IMR-90 (cell line): ENCODE data around the gene ADH1A. TPM values are rescaled to one million over a fixed set of nuclear protein-coding genes. Genes with fewer than 3 reads are reported as not detected.

ENCODE experiments used
- ATAC-seq: fragments of 200-7000 bp; cut with Tn5 transposase; 2 replicates; pipeline ENCODE4 v1.9.1; 2020; ENCODE audit warnings: low read depth, mild to moderate bottlenecking, moderate library complexity
- BruUV-seq: library from RNA; stranded (reverse); fragments of 400-500 nt; replicated peaks from 2 replicates; lab custom pipeline; 2021; lab: Mats Ljungman, UMichigan
- CTCF ChIA-PET: fragments of 300-600 bp; formaldehyde crosslinking; extraction: SDS; loops from one replicate; lab custom pipeline; 2021; ENCODE audit warnings: antibody characterized with exemption; lab: Yijun Ruan, JAX
- POLR2A ChIA-PET: fragments of 300-600 bp; sonication (Branson Sonifier 250); formaldehyde crosslinking; loops from one replicate; lab custom pipeline; 2022; ENCODE audit warnings: antibody characterized with exemption; ENCODE audit not compliant: unreplicated experiment; lab: Charles Lee
- DNase-seq: peaks from one replicate; pipeline ENCODE4 v3.0.0; 2013
- H2AFZ ChIP-seq: replicated peaks from 2 replicates; pipeline ENCODE3; 2013; ENCODE audit warnings: low read length, mild to moderate bottlenecking; ENCODE audit not compliant: poor library complexity
- H2AK5ac ChIP-seq: 2 replicates; pipeline ENCODE4 v1.6.1; 2013; ENCODE audit warnings: low read depth, low read length, inconsistent platforms
- H2AK9ac ChIP-seq: replicated peaks from 2 replicates; pipeline ENCODE3; 2013; ENCODE audit warnings: mild to moderate bottlenecking, low read depth, low read length, moderate library complexity; ENCODE audit not compliant: poor library complexity
- H2BK120ac ChIP-seq: 2 replicates; pipeline ENCODE4 v1.6.1; 2013; ENCODE audit warnings: low read depth, low read length, inconsistent platforms
- H2BK15ac ChIP-seq: 3 replicates; pipeline ENCODE4 v1.6.1; 2013; ENCODE audit warnings: low read depth, low read length, inconsistent platforms
- H2BK20ac ChIP-seq: 2 replicates; pipeline ENCODE4 v1.6.1; 2013; ENCODE audit warnings: low read depth, mild to moderate bottlenecking, inconsistent platforms, low read length, moderate library complexity
- H2BK5ac ChIP-seq: 2 replicates; pipeline ENCODE4 v1.6.1; 2013; ENCODE audit warnings: mild to moderate bottlenecking, low read depth, low read length, inconsistent platforms; ENCODE audit not compliant: poor library complexity, severe bottlenecking
- H3K14ac ChIP-seq: replicated peaks from 2 replicates; pipeline ENCODE4 v1.6.1; 2013; ENCODE audit warnings: low read depth, low read length, inconsistent platforms
- H3K18ac ChIP-seq: 2 replicates; pipeline ENCODE4 v1.6.1; 2013; ENCODE audit warnings: low read depth, low read length, control low read depth
- H3K23ac ChIP-seq: 2 replicates; pipeline ENCODE4 v1.6.1; 2013; ENCODE audit warnings: low read depth, low read length, inconsistent platforms
- H3K27ac ChIP-seq: 2 replicates; pipeline ENCODE4 v1.5.1; 2013; ENCODE audit warnings: mild to moderate bottlenecking, control low read depth, low read length; ENCODE audit not compliant: insufficient read depth
- H3K27me3 ChIP-seq: 2 replicates; pipeline ENCODE4 v1.6.1; 2013; ENCODE audit warnings: low read length; ENCODE audit not compliant: control insufficient read depth, insufficient read depth
- H3K36me3 ChIP-seq: 2 replicates; pipeline ENCODE4 v1.6.1; 2013; ENCODE audit warnings: low read length, mixed read lengths; ENCODE audit not compliant: control insufficient read depth, insufficient read depth
- H3K4ac ChIP-seq: 2 replicates; pipeline ENCODE4 v1.6.1; 2013; ENCODE audit warnings: low read depth, low read length, inconsistent platforms
- H3K4me1 ChIP-seq: 2 replicates; pipeline ENCODE4 v1.6.1; 2013; ENCODE audit warnings: low read length, mixed read lengths; ENCODE audit not compliant: control insufficient read depth, insufficient read depth
- H3K4me2 ChIP-seq: 2 replicates; pipeline ENCODE4 v1.6.1; 2013; ENCODE audit warnings: low read depth, mild to moderate bottlenecking, control low read depth, low read length, moderate library complexity
- H3K4me3 ChIP-seq: 2 replicates; pipeline ENCODE4 v1.5.1; 2013; ENCODE audit warnings: low read depth, mild to moderate bottlenecking, control low read depth, low read length, moderate library complexity; ENCODE audit not compliant: insufficient read depth
- H3K56ac ChIP-seq: 2 replicates; pipeline ENCODE4 v1.6.1; 2013; ENCODE audit warnings: low read length, inconsistent platforms; ENCODE audit not compliant: insufficient read depth; ENCODE audit errors: extremely low read depth
- H3K79me1 ChIP-seq, 2 experiments: 2 replicates each; pipeline ENCODE4 v1.6.1; 2013; ENCODE audit warnings: low read length in 2 of 2, inconsistent platforms in 1 of 2, low read depth in 1 of 2
- H3K9ac ChIP-seq: 2 replicates; pipeline ENCODE4 v1.6.1; 2013; ENCODE audit warnings: low read depth, low read length, control low read depth
- H3K9me1 ChIP-seq: 2 replicates; pipeline ENCODE4 v1.6.1; 2013; ENCODE audit warnings: low read length, inconsistent platforms; ENCODE audit not compliant: insufficient read depth
- H3K9me3 ChIP-seq: 2 replicates; pipeline ENCODE4 v1.6.1; 2013; ENCODE audit warnings: low read length; ENCODE audit not compliant: control insufficient read depth, insufficient read depth
- H4K20me1 ChIP-seq: 2 replicates; pipeline ENCODE4 v1.6.1; 2013; ENCODE audit warnings: low read length, inconsistent platforms; ENCODE audit not compliant: insufficient read depth
- H4K5ac ChIP-seq: 2 replicates; pipeline ENCODE4 v1.6.1; 2013; ENCODE audit warnings: mild to moderate bottlenecking, low read depth, low read length, control low read depth
- H4K8ac ChIP-seq, 2 experiments: 2 replicates each; pipeline ENCODE4 v1.6.1; 2013; ENCODE audit warnings: low read depth in 2 of 2, low read length in 2 of 2, control low read depth in 1 of 2, inconsistent platforms in 1 of 2
- H4K91ac ChIP-seq: 2 replicates; pipeline ENCODE4 v1.6.1; 2013; ENCODE audit warnings: low read depth, low read length, inconsistent platforms; ENCODE audit not compliant: insufficient read depth
- BHLHE40 ChIP-seq: fragments of 150-350 bp; IDR thresholded peaks from 2 replicates; pipeline ENCODE4 v1.6.1; 2016; ENCODE audit warnings: mild to moderate bottlenecking, low read depth, low read length
- CEBPB ChIP-seq: IDR thresholded peaks from 2 replicates; pipeline ENCODE4 v1.6.1; 2012; ENCODE audit warnings: low read depth, low read length, improper control_type of control experiment
- CHD1 ChIP-seq: IDR thresholded peaks from 2 replicates; pipeline ENCODE4 v1.6.1; 2012; ENCODE audit warnings: low read depth, low read length, improper control_type of control experiment
- CTCF ChIP-seq: conservative IDR thresholded peaks from 2 replicates; pipeline ENCODE4 v1.5.1; 2012; ENCODE audit warnings: mild to moderate bottlenecking, low read depth, low read length, improper control_type of control experiment
- ELK1 ChIP-seq: fragments of 150-350 bp; IDR thresholded peaks from 2 replicates; pipeline ENCODE4 v1.6.1; 2016; ENCODE audit warnings: low read depth, mild to moderate bottlenecking, low read length, moderate library complexity, borderline replicate concordance
- FOS ChIP-seq: fragments of 150-350 bp; IDR thresholded peaks from 2 replicates; pipeline ENCODE4 v1.6.1; 2016; ENCODE audit warnings: low read depth, low read length
- MAFK ChIP-seq: IDR thresholded peaks from 2 replicates; pipeline ENCODE4 v1.6.1; 2012; ENCODE audit warnings: low read depth, low read length, improper control_type of control experiment
- MAZ ChIP-seq: IDR thresholded peaks from 2 replicates; pipeline ENCODE4 v1.6.1; 2012; ENCODE audit warnings: low read depth, mild to moderate bottlenecking, low read length, improper control_type of control experiment, moderate library complexity, borderline replicate concordance
- MXI1 ChIP-seq: IDR thresholded peaks from 2 replicates; pipeline ENCODE4 v1.6.1; 2012; ENCODE audit warnings: low read depth, mild to moderate bottlenecking, low read length, moderate library complexity, borderline replicate concordance
- NFE2L2 ChIP-seq: fragments of 150-350 bp; IDR thresholded peaks from 2 replicates; pipeline ENCODE4 v1.6.1; 2016; ENCODE audit warnings: low read depth, mild to moderate bottlenecking, low read length
- POLR2A ChIP-seq: IDR thresholded peaks from 2 replicates; pipeline ENCODE4 v1.6.1; 2012; ENCODE audit warnings: mild to moderate bottlenecking, low read depth, low read length
- RAD21 ChIP-seq: IDR thresholded peaks from 2 replicates; pipeline ENCODE4 v1.6.1; 2012; ENCODE audit warnings: low read length, improper control_type of control experiment
- RCOR1 ChIP-seq: IDR thresholded peaks from 2 replicates; pipeline ENCODE4 v1.6.1; 2012; ENCODE audit warnings: mild to moderate bottlenecking, low read length, improper control_type of control experiment; ENCODE audit not compliant: insufficient replicate concordance
- RFX5 ChIP-seq: IDR thresholded peaks from 2 replicates; pipeline ENCODE4 v1.8.0; 2012; ENCODE audit warnings: low read depth, mild to moderate bottlenecking, low read length, moderate library complexity
- SMC3 ChIP-seq: fragments of 150-350 bp; IDR thresholded peaks from 2 replicates; pipeline ENCODE4 v1.6.1; 2016; ENCODE audit warnings: low read depth, mild to moderate bottlenecking, antibody characterized with exemption, low read length, moderate library complexity
- USF2 ChIP-seq: fragments of 150-350 bp; IDR thresholded peaks from 2 replicates; pipeline ENCODE4 v1.6.1; 2017; ENCODE audit warnings: mild to moderate bottlenecking, antibody characterized with exemption, low read length, low read depth
- WGBS, 2 experiments: methylation state at CpG; one replicate each; pipeline versions ENCODE4 v1.1.5 to v1.1.7; 2013; ENCODE audit warnings: missing lambda C conversion rate in 2 of 2; ENCODE audit not compliant: insufficient read length in 1 of 2; ENCODE audit errors: extremely low coverage in 2 of 2; 5-methylcytosine and 5-hydroxymethylcytosine counted together
- dilution Hi-C: fragments of 300-500 bp; cut with HindIII; formaldehyde crosslinking; loops from one replicate; pipeline ENCODE4 v1.14.3; 2018; ENCODE audit warnings: low sequenced_read_pairs; ENCODE audit not compliant: unreplicated experiment
- in situ Hi-C: fragments of 300-500 bp; cut with MboI; formaldehyde crosslinking; loops from 3 replicates; pipeline ENCODE4 v1.14.3; 2019; ENCODE audit warnings: low sequenced_read_pairs, inconsistent platforms, mixed read lengths
- intact Hi-C: fragments of 100-400 bp; cut with micrococcal nuclease; formaldehyde crosslinking; loops from 2 replicates; pipeline ENCODE4 v1.10.0; 2022
- polyA plus RNA-seq, 3 experiments: library from polyadenylated mRNA; depleted of rRNA; stranded (reverse); fragments of >200 nt; gene quantifications; 2 replicates each; pipeline ENCODE4 v1.2.3, GENCODE V29; 2012; ENCODE audit warnings: low replicate concordance in 1 of 3
- total RNA-seq: library from RNA; depleted of rRNA; stranded (reverse); fragments of >200 nt; gene quantifications from 2 replicates; pipeline ENCODE4 v1.2.3, GENCODE V29; 2012

The ADH1A gene
- total and polyA plus RNA-seq, 2 of the 4 experiments (the other 2 are of a cell fraction): not detected

- Histone ChIP-seq H4K20me1 (no peaks in the 10 kb centered on the region), H3K27ac (no peak overlapping the region), H4K5ac (no peak overlapping the region), H3K4me1 (no peaks in the 10 kb centered on the region), H3K4me2 (no peak overlapping the region), H2AFZ (no peak overlapping the region), H4K91ac (no peak overlapping the region), H3K9me1 (no peaks in the 10 kb centered on the region), H2BK120ac (no peak overlapping the region; the same call in 1 of the 2 replicates), H3K9me3 (no peaks in the 10 kb centered on the region), H3K9ac (no peak overlapping the region), H2BK15ac (no peak overlapping the region), H3K14ac (no peak overlapping the region), H3K4me3 (no peak overlapping the region), H2BK5ac (no peak overlapping the region), H3K4ac (no peak overlapping the region), H2AK9ac (no peak overlapping the region), H3K56ac (no peak overlapping the region), H3K23ac (no peak overlapping the region), H3K36me3 (peaks cover 14% of the 10 kb centered on the region; the same call in 1 of the 2 replicates), H3K79me1 (no peaks in the 10 kb centered on the region), H2AK5ac (no peak overlapping the region), H4K8ac (no peak overlapping the region), H2BK20ac (no peak overlapping the region), H3K18ac (no peak overlapping the region), H3K27me3 (no peaks in the 10 kb centered on the region)
- POLR2A ChIA-PET: no interaction called here
- dilution Hi-C loops: no loop called here
- no TSS peak for BruUV-seq
- ATAC-seq: no peak
- in situ Hi-C loops: no loop called here
- no peak for DNase-seq
- no peak for TF ChIP-seq USF2
- no peak for TF ChIP-seq CHD1
- no peak for TF ChIP-seq RCOR1
- TF ChIP-seq MAFK: no peak
- TF ChIP-seq MAZ: no peak
- TF ChIP-seq ELK1: no peak
- TF ChIP-seq MXI1: no peak
- TF ChIP-seq BHLHE40: no peak
- TF ChIP-seq NFE2L2: no peak
- TF ChIP-seq SMC3: no peak
- no peak for TF ChIP-seq RAD21
- TF ChIP-seq RFX5: no peak
- no peak for TF ChIP-seq FOS
- no peak for TF ChIP-seq CTCF
- no peak for TF ChIP-seq CEBPB
- no peak for TF ChIP-seq POLR2A
- CTCF ChIA-PET: interaction anchor here (1.1 kb wide), 1 partner anchor 9 kb away, joined by 3 read pairs; no protein-coding TSS in a partner anchor
- WGBS, 2 experiments: no CpG with 5 or more reads among the region's 2 CpGs
- intact Hi-C loops: no loop called here
Observed at GRCh38 chr4:99310389-99310788, 19.6 kb upstream of the ADH1A start.
